Right ventricle myocardium inferior (tissue), 1 donor: ENCODE measurements around the gene ZNRF4. TPM values are rescaled to one million over a fixed set of nuclear protein-coding genes. Genes with fewer than 3 reads are reported as not detected.
A peak's percentile ranks its signal among the peaks of the same experiment; 100 is the strongest.
"Not testable (repeated sequence)": the region's sequence is repeated elsewhere in the genome, so short reads cannot be mapped to it uniquely, and the experiment has no call there.

Experiments used
- ATAC-seq: fragments of 200-7000 bp; cut with Tn5 transposase; one replicate; pipeline ENCODE4 v1.9.1; 2020; ENCODE audit warnings: mild to moderate bottlenecking, moderate library complexity
- DNase-seq: peaks from one replicate; pipeline ENCODE4 v3.0.0; 2021; ENCODE audit errors: missing footprints
- intact Hi-C: fragments of 100-400 bp; cut with DNase I; formaldehyde crosslinking; loops from one replicate; pipeline ENCODE4 v1.11.0; 2022
- total RNA-seq: library from RNA; stranded (reverse); fragmentation: NEBNext Ultra II Directional; extraction: Animal tissue kit (Norgen Biotek cat#: 25700); gene quantifications from one replicate; pipeline ENCODE4 v1.2.1, GENCODE V29; 2021
- donor health status: DM: no; HTN: yes; CAD: no; lungs with severe emphysema.

ZNRF4 gene
- total RNA-seq, 1 donor from 2014 or later: not detected

GRCh38 chr19:5463959-5464358 is 8.7 kb downstream of the ZNRF4 start:
- ATAC-seq (no peak), DNase-seq (no peak)
- intact Hi-C loops: no loop called here

- intact Hi-C loops: no loop called here
- DNase-seq (peak; percentile 22), ATAC-seq (peak; percentile 90)
These were observed 10.9 kb downstream of the ZNRF4 start for GRCh38 chr19:5466072-5466471.

- peak; percentile 70 for DNase-seq
- ATAC-seq: peak; percentile 77
- intact Hi-C loops: no loop called here
These were observed 11.6 kb downstream of the ZNRF4 start for GRCh38 chr19:5466814-5467291.

- no peak for DNase-seq
- intact Hi-C loops: no loop called here
- ATAC-seq: no peak
These were observed 15.1 kb downstream of the ZNRF4 start for GRCh38 chr19:5470264-5470671.

- ATAC-seq: no peak
- no peak for DNase-seq
- intact Hi-C loops: no loop called here
These were observed 17.1 kb downstream of the ZNRF4 start for GRCh38 chr19:5472286-5472685.

- DNase-seq: peak; percentile 46
- ATAC-seq: no peak
- intact Hi-C loops: no loop called here
These were observed 18.4 kb downstream of the ZNRF4 start for GRCh38 chr19:5473646-5474045.

GRCh38 chr19:5477451-5478215 is 22.4 kb downstream of the ZNRF4 start:
- ATAC-seq: no peak
- no peak for DNase-seq
- intact Hi-C loops: no loop called here

GRCh38 chr19:5478241-5478924 is 23.2 kb downstream of the ZNRF4 start:
- intact Hi-C loops: no loop called here
- DNase-seq (no peak), ATAC-seq (no peak)

GRCh38 chr19:5478925-5479588 is 23.8 kb downstream of the ZNRF4 start:
- intact Hi-C loops: no loop called here
- no peak for ATAC-seq

GRCh38 chr19:5479958-5480357 is 24.7 kb downstream of the ZNRF4 start:
- intact Hi-C loops: no loop called here
- ATAC-seq (no peak), DNase-seq (no peak)

More at GRCh38 chr19:5478925-5479588, 23.8 kb downstream of the ZNRF4 start:
- no peak for DNase-seq

GRCh38 chr19:5480427-5480836 is 25.2 kb downstream of the ZNRF4 start:
- DNase-seq (no peak), ATAC-seq (no peak)
- intact Hi-C loops: no loop called here

- intact Hi-C loops: no loop called here
- ATAC-seq: no peak
- DNase-seq: no peak
These were observed 26.7 kb downstream of the ZNRF4 start for GRCh38 chr19:5481957-5482356.

- ATAC-seq (no peak), DNase-seq (no peak)
- intact Hi-C loops: no loop called here
These were observed 29.4 kb downstream of the ZNRF4 start for GRCh38 chr19:5484398-5485285.

GRCh38 chr19:5485286-5485636 is 30.0 kb downstream of the ZNRF4 start:
- intact Hi-C loops: no loop called here
- ATAC-seq (no peak), DNase-seq (no peak)

GRCh38 chr19:5485658-5486057 is 30.4 kb downstream of the ZNRF4 start:
- ATAC-seq, DNase-seq, intact Hi-C loops: not testable (repeated sequence)

GRCh38 chr19:5487222-5487621 is 32.0 kb downstream of the ZNRF4 start:
- intact Hi-C loops: no loop called here
- ATAC-seq (no peak), DNase-seq (peak; percentile 15)

GRCh38 chr19:5489551-5489950 is 34.3 kb downstream of the ZNRF4 start:
- no peak for DNase-seq
- intact Hi-C loops: no loop called here
- ATAC-seq: no peak

- DNase-seq (peak; percentile 6), ATAC-seq (no peak)
- intact Hi-C loops: no loop called here
These were observed 36.3 kb downstream of the ZNRF4 start for GRCh38 chr19:5491565-5491964.

GRCh38 chr19:5492281-5492634 is 37.0 kb downstream of the ZNRF4 start:
- intact Hi-C loops: no loop called here
- ATAC-seq (no peak), DNase-seq (no peak)
